NCI-H524 (cell line): Measurements from ENCODE around the gene PDXDC1.
"Not testable (repeated sequence)": the region's sequence is repeated elsewhere in the genome, so short reads cannot be mapped to it uniquely, and the experiment has no call there.

Experiments used
- DNase-seq, 2 experiments: peaks; one replicate each; lab custom pipeline; 2025; lab: John Stamatoyannopoulos, UW

The PDXDC1 gene, protein sequence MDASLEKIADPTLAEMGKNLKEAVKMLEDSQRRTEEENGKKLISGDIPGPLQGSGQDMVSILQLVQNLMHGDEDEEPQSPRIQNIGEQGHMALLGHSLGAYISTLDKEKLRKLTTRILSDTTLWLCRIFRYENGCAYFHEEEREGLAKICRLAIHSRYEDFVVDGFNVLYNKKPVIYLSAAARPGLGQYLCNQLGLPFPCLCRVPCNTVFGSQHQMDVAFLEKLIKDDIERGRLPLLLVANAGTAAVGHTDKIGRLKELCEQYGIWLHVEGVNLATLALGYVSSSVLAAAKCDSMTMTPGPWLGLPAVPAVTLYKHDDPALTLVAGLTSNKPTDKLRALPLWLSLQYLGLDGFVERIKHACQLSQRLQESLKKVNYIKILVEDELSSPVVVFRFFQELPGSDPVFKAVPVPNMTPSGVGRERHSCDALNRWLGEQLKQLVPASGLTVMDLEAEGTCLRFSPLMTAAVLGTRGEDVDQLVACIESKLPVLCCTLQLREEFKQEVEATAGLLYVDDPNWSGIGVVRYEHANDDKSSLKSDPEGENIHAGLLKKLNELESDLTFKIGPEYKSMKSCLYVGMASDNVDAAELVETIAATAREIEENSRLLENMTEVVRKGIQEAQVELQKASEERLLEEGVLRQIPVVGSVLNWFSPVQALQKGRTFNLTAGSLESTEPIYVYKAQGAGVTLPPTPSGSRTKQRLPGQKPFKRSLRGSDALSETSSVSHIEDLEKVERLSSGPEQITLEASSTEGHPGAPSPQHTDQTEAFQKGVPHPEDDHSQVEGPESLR

DNA sequence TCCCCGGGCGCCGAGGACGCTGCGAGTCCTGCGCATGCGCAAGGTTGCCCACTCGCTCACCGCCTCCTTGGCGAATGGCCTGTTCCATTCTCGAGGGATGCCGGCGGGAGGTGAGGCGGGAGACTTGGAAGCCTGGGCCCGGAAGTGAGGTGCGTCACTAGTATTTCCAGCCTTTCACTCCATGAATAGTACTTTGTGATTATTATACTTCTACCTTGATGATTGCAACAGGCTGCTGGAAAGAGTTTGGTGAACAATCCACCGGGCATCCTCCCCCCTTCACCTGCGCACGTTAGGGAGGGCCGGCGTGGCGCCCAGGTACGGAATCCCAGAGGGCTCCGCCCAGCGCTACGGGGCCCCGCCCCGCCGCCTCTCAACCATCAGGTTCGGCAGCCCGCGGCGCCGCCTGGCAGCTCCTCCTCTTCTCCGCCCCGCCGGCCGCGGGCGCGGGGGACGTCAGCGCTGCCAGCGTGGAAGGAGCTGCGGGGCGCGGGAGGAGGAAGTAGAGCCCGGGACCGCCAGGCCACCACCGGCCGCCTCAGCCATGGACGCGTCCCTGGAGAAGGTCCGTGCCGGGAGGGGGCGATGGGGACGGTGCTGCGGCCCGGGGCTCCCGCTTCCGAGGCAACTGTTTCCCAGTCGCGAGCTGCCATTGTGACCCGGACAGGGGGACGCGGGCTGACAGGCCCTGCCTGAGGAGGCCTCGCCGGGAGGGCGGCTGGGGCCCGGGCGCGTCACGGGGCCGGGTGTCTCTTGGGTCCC, at the start of gene PDXDC1:
PDXDC1 (plus strand) TSS at position 371 of the 762 bp plus-strand sequence; CDS start at position 545, 174 bp downstream.
- peak; percentile 94 to 98 for DNase-seq

DNA sequence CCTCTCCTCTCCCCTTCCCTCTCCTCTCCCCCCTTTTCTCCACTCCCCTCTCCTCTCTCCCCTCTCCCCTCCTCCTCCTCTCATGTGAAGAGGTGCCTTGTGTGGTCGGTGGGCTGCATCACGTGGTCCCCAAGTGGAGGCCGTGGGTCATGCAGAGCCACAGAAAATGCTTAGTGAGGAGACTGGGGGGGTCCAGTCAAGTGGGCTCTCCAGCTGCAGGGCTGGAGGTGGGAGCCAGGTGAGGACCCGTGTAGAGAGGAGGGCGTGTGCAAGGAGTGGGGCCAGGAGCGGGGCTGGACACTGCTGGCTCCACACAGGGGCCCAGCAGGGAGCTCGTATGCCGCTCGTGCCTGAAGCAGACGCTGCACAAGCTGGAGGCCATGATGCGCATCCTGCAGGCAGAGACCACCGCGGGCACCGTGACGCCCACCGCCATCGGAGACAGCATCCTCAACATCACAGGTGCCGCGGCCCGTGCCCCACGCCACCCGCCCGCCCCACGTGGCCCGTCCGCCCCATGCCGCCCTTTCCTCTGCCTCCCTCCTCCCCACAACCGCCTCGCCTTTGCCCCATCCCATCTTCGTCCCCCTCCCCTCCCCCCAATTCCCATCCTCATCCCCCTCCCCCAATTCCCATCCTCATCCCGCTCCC, 46.6 kb upstream of the PDXDC1 start:
- not testable (repeated sequence) for DNase-seq

DNA sequence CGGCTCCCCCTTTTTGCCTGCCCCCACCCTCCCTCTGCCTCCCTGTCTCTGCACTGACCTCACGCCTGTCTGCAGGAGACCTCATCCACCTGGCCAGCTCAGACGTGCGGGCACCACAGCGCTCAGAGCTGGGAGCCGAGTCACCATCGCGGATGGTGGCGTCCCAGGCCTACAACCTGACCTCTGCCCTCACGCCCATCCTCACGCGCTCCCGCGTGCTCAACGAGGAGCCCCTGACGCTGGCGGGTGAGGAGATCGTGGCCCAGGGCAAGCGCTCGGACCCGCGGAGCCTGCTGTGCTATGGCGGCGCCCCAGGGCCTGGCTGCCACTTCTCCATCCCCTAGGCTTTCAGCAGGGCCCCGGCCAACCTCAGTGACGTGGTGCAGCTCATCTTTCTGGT, 45.6 kb upstream of the PDXDC1 start:
- DNase-seq: not testable (repeated sequence)

DNA sequence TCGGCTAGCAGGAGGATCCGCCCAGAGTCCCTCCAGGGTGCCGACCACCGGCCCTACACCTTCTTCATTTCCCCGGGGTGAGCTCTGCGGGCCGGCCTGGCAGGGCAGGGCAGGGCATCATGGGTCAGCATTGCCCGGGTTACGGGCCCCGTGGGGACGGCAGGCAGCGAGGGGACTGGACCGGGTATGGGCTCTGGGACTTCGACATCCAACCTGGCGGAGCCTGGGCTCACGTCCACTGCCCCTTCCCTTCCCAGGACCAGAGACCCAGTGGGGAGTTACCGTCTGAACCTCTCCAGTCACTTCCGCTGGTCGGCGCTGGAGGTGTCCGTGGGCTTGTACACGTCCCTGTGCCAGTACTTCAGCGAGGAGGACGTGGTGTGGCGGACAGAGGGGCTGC, 44.6 kb upstream of the PDXDC1 start:
- DNase-seq: not testable (repeated sequence)

DNA sequence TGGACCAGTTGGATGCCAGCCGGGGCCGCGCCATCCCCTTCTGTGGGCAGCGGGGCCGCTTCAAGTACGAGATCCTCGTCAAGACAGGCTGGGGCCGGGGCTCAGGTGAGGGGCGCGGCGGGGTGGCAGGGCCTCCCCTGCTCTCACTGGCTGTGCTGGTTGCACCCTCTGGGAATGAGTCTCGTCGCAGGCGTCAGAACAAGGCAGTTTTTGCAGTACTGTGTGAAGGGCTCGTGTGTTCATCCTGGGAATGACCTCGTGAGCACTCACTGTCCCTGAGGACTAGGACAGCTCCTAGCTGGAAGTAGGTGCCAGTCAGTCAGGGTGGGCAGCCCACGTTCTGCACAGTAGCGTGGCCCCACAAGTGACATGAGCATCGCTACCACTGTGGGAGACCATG, 43.9 kb upstream of the PDXDC1 start:
- not testable (repeated sequence) for DNase-seq

DNA sequence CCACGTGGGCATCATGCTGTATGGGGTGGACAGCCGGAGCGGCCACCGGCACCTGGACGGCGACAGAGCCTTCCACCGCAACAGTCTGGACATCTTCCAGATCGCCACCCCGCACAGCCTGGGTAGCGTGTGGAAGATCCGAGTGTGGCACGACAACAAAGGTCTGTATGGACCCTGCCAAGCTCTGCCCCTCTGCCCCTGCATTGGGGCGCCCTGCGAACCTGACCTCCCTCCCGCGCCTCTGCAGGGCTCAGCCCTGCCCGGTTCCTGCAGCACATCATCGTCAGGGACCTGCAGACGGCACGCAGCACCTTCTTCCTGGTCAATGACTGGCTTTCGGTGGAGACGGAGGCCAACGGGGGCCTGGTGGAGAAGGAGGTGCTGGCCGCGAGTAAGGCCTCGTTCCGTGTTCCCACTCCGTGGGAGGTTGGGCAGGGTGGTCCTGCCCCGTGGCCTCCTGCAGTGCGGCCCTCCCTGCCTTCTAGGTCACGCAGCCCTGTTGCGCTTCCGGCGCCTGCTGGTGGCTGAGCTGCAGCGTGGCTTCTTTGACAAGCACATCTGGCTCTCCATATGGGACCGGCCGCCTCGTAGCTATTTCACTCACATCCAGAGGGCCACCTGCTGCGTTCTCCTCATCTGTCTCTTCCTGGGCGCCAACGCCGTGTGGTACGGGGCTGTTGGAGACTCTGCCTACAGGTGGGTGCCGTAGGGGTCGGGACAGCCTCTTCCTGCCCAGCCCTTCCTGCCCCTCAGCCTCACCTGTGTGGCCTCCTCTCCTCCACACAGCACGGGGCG, 42.0 kb upstream of the PDXDC1 start:
- peak in 1 of 2 experiments; percentile 62 for DNase-seq

DNA sequence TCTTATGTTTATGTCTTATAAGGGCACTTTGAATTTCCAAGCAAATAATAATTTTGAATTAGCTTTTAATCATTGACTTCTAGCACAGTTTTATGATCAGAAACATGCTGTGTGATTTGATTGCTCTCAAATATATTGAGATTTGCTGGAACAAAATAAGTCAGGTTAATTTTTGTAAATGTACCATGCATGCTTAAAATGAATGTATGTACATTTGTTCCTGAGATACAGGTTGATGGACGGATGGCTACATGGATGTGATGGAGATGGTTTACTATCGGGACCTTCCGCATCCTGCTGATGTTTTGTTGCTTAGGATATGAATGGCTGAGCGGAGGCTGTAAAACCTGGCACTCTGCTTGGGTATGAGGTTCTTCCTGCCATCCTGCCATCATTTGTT, 37.7 kb upstream of the PDXDC1 start, which contains the start of gene NPIPA1:
NPIPA1 (plus strand) TSS at position 301 of the 400 bp plus-strand sequence; CDS start at position 301, 0 bp downstream.
- not testable (repeated sequence) for DNase-seq

DNA sequence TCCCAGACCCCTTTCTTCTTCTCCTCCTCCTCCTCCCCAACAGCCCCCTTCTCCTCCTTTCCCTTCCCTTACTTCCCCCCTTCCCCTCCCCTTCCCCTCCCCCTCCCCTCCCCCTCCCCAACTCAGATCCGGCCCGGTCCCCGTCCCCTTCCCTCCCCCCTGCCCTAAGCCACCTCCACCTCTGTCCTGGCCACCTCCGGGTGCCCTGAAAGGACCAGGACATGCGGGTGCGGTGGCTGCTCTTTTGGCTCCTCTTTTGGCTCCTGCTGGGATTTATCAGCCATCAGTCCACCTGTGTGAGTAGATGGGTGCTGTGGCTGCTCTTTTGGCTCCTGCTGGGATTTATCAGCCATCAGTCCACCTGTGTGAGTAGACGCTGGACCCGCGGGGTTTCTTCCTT, 36.8 kb upstream of the PDXDC1 start:
- not testable (repeated sequence) for DNase-seq

DNA sequence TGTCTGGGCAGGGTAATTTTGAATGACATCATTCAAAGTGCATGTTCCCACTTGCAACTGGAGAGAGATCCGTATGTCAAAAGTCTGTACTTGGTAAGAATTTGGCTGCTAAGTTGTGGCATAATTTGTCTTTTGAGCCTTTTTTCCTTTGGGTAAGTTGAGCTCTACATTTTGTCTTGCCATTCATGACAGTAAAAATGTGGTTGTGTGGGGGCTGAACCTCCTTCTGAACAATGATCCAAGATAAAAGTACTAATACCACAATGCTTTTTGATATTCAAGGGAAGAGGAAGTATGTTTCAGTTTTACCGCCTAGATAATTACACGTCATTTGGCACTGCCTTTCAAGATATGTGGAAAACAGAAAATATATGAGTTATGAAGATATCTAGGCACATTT, 32.1 kb upstream of the PDXDC1 start:
- not testable (repeated sequence) for DNase-seq

DNA sequence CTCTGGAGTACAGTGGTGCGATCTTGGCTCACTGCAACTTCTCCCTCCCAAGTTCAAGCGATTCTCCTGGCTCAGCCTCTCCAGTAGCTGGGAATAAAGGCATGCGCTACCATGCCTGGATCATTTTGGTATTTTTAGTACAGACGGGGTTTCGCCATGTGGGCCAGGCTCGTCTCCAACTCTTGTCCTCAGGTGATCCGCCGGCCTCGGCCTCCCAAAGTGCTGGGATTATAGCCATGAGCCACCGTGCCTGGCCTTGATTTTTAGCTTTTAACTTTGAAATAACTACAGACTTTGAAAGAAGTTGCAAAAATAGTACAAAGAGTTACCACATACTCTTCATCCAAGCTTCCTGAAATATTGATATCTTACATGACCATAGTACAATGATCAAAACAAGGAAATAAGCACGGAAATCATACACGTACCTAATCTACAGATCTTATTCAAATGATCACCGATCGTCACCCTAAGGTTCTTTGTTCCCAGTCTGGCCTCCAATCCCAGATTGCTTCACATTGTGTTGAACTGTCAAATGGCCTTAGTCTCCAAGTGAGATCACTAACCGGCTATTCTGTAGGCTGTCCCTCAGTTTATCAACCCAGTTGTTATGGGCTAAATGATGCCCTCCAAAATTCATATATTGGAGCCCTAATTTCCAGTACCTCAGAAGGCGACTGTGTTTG, 19.1 kb upstream of the PDXDC1 start:
- DNase-seq: no peak

DNA sequence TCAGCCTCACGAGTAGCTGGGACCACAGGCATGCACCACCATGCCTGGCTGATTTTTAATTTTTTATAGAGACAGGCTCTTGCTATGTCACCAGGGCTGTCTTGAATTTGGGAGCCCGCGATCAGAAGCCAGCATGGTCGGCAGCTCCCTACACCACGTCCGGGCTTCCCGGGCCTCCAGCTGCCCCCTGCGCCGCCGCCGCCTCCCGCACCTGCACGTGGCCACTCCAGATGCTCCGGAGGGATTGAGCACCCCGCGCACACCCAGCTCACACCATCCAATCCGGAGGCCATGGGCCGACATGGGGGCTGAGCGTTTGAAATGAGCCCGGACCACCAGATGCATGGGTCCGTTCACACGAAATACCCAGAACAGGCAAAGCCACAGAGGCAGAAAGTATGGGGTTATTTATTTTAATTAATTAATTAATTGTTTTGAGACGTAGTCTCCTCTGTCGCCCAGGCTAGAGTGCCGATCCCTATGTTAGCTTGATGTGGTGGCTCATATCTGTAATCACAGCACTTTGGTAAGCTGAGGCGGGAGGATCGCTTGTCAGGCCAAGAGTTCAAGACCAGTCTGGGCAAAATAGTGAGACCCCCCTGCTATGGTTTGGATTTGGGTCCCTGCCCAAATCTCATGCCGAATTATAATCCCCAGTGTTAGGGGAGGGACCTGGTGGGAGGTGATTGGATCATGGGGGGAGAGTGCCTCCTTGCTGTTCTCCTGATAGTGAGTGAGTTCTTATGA, 17.1 kb upstream of the PDXDC1 start:
- no peak for DNase-seq

DNA sequence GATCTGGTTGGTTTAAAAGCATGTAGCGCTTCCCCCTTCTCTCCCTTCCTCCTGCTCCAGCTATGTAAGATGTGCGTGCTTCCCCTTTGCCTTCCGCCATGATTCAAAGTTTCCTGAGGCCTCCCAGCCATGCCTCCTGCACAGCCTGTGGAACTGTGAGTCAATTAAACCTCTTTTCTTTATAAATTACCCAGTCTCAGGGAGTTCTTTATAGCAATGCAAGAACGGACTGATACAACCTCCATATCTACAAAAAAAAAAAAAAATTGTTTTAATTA, 16.6 kb upstream of the PDXDC1 start:
- no peak for DNase-seq

DNA sequence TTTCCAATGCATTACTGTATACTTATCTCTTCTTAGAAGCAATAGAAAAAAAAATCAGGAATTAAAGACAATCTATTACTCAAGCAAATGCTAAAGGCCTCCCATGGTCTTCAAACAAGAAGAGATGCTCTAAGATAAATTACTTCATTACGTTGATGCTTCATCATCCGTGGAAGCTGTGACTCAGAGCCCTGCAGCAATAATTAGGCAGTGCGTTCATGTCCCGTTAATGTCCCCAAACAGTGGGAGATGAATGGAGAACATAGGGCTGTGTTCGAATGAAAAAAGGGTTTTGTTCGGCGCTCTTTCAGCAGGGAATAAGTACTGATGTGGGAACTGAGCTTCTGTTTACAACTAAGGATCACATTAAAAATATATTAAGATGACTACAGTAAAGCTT, 15.9 kb upstream of the PDXDC1 start:
- no peak for DNase-seq

DNA sequence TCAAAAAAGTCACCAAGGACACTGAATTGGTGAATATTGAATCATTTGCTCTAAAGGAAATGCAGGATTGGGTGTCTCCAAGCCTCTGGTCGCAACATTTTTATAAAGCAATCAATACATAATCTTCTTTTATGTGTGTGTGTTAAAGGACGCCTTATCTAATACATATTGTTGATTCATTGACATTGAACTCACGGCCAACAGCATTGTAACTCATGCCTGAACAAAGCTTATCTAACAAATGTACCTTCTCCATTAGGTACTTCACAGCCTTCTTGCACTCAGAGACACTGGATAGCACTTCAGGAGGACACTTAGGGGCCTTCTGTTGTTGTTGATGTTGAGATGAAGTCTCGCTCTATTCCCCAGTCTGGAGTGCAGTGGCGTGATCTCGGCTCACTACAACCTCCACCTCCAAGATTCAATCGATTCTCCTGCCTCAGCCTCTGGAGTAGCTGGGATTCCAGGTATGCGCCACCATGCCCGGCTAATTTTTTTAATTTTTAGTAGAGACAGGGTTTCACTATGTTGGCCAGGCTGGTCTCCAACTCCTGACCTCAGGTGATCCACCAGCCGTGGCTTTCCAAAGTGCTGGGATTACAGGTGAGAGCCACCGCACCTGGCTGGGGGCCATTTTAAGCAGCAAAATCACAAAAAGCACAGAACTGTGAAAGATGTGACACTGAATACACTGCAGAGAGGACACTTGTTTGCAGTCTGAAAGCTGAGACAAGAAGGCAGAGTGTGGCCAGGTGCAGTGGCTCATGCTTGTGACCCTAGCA, 13.2 kb upstream of the PDXDC1 start:
- DNase-seq: peak; percentile 15 to 36

DNA sequence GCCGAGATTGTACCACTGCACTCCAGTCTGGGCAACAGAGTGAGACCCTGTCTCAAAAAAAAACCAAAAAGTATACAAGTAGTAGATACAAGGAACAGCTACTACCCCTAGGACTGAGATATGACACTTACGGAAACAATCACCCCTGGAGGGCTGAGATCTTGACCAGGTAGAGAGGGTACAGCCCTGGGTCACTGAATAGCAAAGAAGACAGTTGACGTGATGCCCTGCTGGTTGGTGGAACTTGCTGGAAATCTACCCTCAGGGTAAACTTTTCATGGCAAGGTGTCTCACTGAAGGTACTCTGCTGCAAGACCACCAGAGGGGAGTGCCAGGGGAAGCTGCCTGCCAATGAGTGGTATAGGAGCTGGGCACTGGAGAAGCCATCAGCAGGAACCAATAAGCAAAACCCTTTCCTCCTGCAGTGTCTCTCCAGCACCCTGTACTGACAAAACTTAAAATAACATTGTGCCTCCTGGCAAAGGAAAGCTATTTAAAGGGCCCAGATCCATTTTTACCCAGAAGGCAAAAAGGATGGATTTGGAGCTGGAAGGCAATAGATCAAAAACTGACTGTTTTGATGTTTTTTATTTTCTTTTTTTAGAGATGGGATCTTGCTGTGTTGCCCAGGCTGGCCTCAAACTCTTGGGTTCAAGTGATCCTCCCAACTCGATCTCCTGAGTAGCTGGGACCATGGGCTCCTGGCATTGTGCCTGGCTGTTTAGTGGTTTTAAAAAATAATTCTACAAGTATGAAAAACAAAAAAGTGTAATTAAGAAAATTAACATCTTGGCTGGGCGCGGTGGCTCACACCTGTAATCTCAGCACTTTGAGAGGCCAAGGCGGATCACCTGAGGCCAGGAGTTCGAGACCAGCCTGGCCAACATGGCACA, 11.3 kb upstream of the PDXDC1 start:
- DNase-seq: no peak

DNA sequence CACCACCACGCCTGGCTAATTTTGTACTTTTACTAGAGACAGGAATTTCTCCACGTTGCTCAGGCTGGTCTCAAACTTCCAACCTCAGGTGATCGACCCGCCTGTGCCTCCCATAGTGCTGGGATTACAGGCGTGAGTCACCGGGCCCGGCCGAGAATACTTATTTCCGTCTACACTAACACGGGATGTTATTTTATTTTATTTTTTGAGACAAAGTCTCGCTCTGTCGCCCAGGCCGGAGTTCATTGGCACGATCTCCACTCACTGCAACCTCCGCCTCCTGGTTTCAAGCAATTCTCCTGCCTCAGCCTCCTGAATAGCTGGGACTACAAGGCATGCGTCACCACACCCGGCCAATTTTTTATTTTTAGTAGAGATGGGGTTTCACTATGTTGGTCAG, 9.5 kb upstream of the PDXDC1 start:
- DNase-seq: no peak

DNA sequence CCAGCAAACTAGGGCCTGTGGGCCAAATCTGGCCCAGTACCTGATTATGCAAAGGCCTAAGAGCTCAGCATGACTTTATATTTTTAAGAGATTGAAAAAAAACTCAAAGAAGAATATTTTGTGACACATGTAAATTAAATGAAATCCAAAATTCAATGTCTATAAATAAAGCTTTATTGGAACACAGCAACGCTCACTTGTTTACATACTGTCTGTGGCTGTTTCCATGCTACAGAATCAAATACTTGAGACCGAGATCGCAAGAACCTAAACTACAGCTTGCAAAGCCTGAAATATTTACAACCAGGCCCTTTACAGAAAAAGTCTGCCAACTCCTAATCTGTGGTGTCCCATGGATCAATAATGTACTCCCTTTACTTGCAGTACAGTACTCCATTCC, 5.0 kb upstream of the PDXDC1 start:
- not testable (repeated sequence) for DNase-seq
